Keratinocyte (primary cell): ENCODE results near the gene RAB11FIP4.

Source experiments
- EZH2 ChIP-seq: IDR thresholded peaks from one replicate; pipeline ENCODE4 v1.6.1; 2012; ENCODE audit warnings: inconsistent platforms, mild to moderate bottlenecking, low read length, moderate library complexity
- TF ChIP-seq, protein P1 (sequence below), 3 experiments: IDR thresholded peaks in 1 of 3; conservative IDR thresholded peaks in 1 of 3; optimal IDR thresholded peaks in 1 of 3; 2 replicates in 2 of 3; 3 replicates in 1 of 3; pipeline versions ENCODE3 to v1.5.1; 2011; ENCODE audit warnings: low read length in 3 of 3, mild to moderate bottlenecking in 3 of 3, moderate library complexity in 2 of 3, control low read depth in 1 of 3, inconsistent platforms in 1 of 3; ENCODE audit not compliant: insufficient read depth in 2 of 3; ENCODE audit errors: extremely low read depth in 1 of 3

GRCh38 chr17:31469959-31470358 is 78.5 kb downstream of the RAB11FIP4 start:
- TF ChIP-seq, protein P1, sequence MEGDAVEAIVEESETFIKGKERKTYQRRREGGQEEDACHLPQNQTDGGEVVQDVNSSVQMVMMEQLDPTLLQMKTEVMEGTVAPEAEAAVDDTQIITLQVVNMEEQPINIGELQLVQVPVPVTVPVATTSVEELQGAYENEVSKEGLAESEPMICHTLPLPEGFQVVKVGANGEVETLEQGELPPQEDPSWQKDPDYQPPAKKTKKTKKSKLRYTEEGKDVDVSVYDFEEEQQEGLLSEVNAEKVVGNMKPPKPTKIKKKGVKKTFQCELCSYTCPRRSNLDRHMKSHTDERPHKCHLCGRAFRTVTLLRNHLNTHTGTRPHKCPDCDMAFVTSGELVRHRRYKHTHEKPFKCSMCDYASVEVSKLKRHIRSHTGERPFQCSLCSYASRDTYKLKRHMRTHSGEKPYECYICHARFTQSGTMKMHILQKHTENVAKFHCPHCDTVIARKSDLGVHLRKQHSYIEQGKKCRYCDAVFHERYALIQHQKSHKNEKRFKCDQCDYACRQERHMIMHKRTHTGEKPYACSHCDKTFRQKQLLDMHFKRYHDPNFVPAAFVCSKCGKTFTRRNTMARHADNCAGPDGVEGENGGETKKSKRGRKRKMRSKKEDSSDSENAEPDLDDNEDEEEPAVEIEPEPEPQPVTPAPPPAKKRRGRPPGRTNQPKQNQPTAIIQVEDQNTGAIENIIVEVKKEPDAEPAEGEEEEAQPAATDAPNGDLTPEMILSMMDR (optimal IDR thresholded peaks at IDR 0.05 in 1 of 3, IDR thresholded peaks at IDR 0.05 in 1 of 3, conservative IDR thresholded peaks at IDR 0.05 in 1 of 3; ENCODE audit: extremely low read depth in 1 of 3, insufficient read depth in 2 of 3, low read length in 3 of 3): no peak
- TF ChIP-seq EZH2: no peak
